IMR-90 (cell line): ENCODE results near the gene RNF166. TPM values are rescaled to one million over a fixed set of nuclear protein-coding genes. Genes with fewer than 3 reads are reported as not detected.

Experiments used
- ATAC-seq: fragments of 200-7000 bp; cut with Tn5 transposase; 2 replicates; pipeline ENCODE4 v1.9.1; 2020; ENCODE audit warnings: low read depth, mild to moderate bottlenecking, moderate library complexity
- BruUV-seq: library from RNA; stranded (reverse); fragments of 400-500 nt; replicated peaks from 2 replicates; lab custom pipeline; 2021; lab: Mats Ljungman, UMichigan
- CTCF ChIA-PET: fragments of 300-600 bp; formaldehyde crosslinking; extraction: SDS; loops from one replicate; lab custom pipeline; 2021; ENCODE audit warnings: antibody characterized with exemption; lab: Yijun Ruan, JAX
- POLR2A ChIA-PET: fragments of 300-600 bp; sonication (Branson Sonifier 250); formaldehyde crosslinking; loops from one replicate; lab custom pipeline; 2022; ENCODE audit warnings: antibody characterized with exemption; ENCODE audit not compliant: unreplicated experiment; lab: Charles Lee
- DNase-seq: peaks from one replicate; pipeline ENCODE4 v3.0.0; 2013
- H2AFZ ChIP-seq: replicated peaks from 2 replicates; pipeline ENCODE3; 2013; ENCODE audit warnings: low read length, mild to moderate bottlenecking; ENCODE audit not compliant: poor library complexity
- H2AK5ac ChIP-seq: 2 replicates; pipeline ENCODE4 v1.6.1; 2013; ENCODE audit warnings: low read depth, low read length, inconsistent platforms
- H2AK9ac ChIP-seq: replicated peaks from 2 replicates; pipeline ENCODE3; 2013; ENCODE audit warnings: mild to moderate bottlenecking, low read depth, low read length, moderate library complexity; ENCODE audit not compliant: poor library complexity
- H2BK120ac ChIP-seq: 2 replicates; pipeline ENCODE4 v1.6.1; 2013; ENCODE audit warnings: low read depth, low read length, inconsistent platforms
- H2BK15ac ChIP-seq: 3 replicates; pipeline ENCODE4 v1.6.1; 2013; ENCODE audit warnings: low read depth, low read length, inconsistent platforms
- H2BK20ac ChIP-seq: 2 replicates; pipeline ENCODE4 v1.6.1; 2013; ENCODE audit warnings: low read depth, mild to moderate bottlenecking, inconsistent platforms, low read length, moderate library complexity
- H2BK5ac ChIP-seq: 2 replicates; pipeline ENCODE4 v1.6.1; 2013; ENCODE audit warnings: mild to moderate bottlenecking, low read depth, low read length, inconsistent platforms; ENCODE audit not compliant: poor library complexity, severe bottlenecking
- H3K14ac ChIP-seq: replicated peaks from 2 replicates; pipeline ENCODE4 v1.6.1; 2013; ENCODE audit warnings: low read depth, low read length, inconsistent platforms
- H3K18ac ChIP-seq: 2 replicates; pipeline ENCODE4 v1.6.1; 2013; ENCODE audit warnings: low read depth, low read length, control low read depth
- H3K23ac ChIP-seq: 2 replicates; pipeline ENCODE4 v1.6.1; 2013; ENCODE audit warnings: low read depth, low read length, inconsistent platforms
- H3K27ac ChIP-seq: 2 replicates; pipeline ENCODE4 v1.5.1; 2013; ENCODE audit warnings: mild to moderate bottlenecking, control low read depth, low read length; ENCODE audit not compliant: insufficient read depth
- H3K27me3 ChIP-seq: 2 replicates; pipeline ENCODE4 v1.6.1; 2013; ENCODE audit warnings: low read length; ENCODE audit not compliant: control insufficient read depth, insufficient read depth
- H3K36me3 ChIP-seq: 2 replicates; pipeline ENCODE4 v1.6.1; 2013; ENCODE audit warnings: low read length, mixed read lengths; ENCODE audit not compliant: control insufficient read depth, insufficient read depth
- H3K4ac ChIP-seq: 2 replicates; pipeline ENCODE4 v1.6.1; 2013; ENCODE audit warnings: low read depth, low read length, inconsistent platforms
- H3K4me1 ChIP-seq: 2 replicates; pipeline ENCODE4 v1.6.1; 2013; ENCODE audit warnings: low read length, mixed read lengths; ENCODE audit not compliant: control insufficient read depth, insufficient read depth
- H3K4me2 ChIP-seq: 2 replicates; pipeline ENCODE4 v1.6.1; 2013; ENCODE audit warnings: low read depth, mild to moderate bottlenecking, control low read depth, low read length, moderate library complexity
- H3K4me3 ChIP-seq: 2 replicates; pipeline ENCODE4 v1.5.1; 2013; ENCODE audit warnings: low read depth, mild to moderate bottlenecking, control low read depth, low read length, moderate library complexity; ENCODE audit not compliant: insufficient read depth
- H3K56ac ChIP-seq: 2 replicates; pipeline ENCODE4 v1.6.1; 2013; ENCODE audit warnings: low read length, inconsistent platforms; ENCODE audit not compliant: insufficient read depth; ENCODE audit errors: extremely low read depth
- H3K79me1 ChIP-seq, 2 experiments: 2 replicates each; pipeline ENCODE4 v1.6.1; 2013; ENCODE audit warnings: low read length in 2 of 2, inconsistent platforms in 1 of 2, low read depth in 1 of 2
- H3K9ac ChIP-seq: 2 replicates; pipeline ENCODE4 v1.6.1; 2013; ENCODE audit warnings: low read depth, low read length, control low read depth
- H3K9me1 ChIP-seq: 2 replicates; pipeline ENCODE4 v1.6.1; 2013; ENCODE audit warnings: low read length, inconsistent platforms; ENCODE audit not compliant: insufficient read depth
- H3K9me3 ChIP-seq: 2 replicates; pipeline ENCODE4 v1.6.1; 2013; ENCODE audit warnings: low read length; ENCODE audit not compliant: control insufficient read depth, insufficient read depth
- H4K20me1 ChIP-seq: 2 replicates; pipeline ENCODE4 v1.6.1; 2013; ENCODE audit warnings: low read length, inconsistent platforms; ENCODE audit not compliant: insufficient read depth
- H4K5ac ChIP-seq: 2 replicates; pipeline ENCODE4 v1.6.1; 2013; ENCODE audit warnings: mild to moderate bottlenecking, low read depth, low read length, control low read depth
- H4K8ac ChIP-seq, 2 experiments: 2 replicates each; pipeline ENCODE4 v1.6.1; 2013; ENCODE audit warnings: low read depth in 2 of 2, low read length in 2 of 2, control low read depth in 1 of 2, inconsistent platforms in 1 of 2
- H4K91ac ChIP-seq: 2 replicates; pipeline ENCODE4 v1.6.1; 2013; ENCODE audit warnings: low read depth, low read length, inconsistent platforms; ENCODE audit not compliant: insufficient read depth
- BHLHE40 ChIP-seq: fragments of 150-350 bp; IDR thresholded peaks from 2 replicates; pipeline ENCODE4 v1.6.1; 2016; ENCODE audit warnings: mild to moderate bottlenecking, low read depth, low read length
- ELK1 ChIP-seq: fragments of 150-350 bp; IDR thresholded peaks from 2 replicates; pipeline ENCODE4 v1.6.1; 2016; ENCODE audit warnings: low read depth, mild to moderate bottlenecking, low read length, moderate library complexity, borderline replicate concordance
- MAFK ChIP-seq: IDR thresholded peaks from 2 replicates; pipeline ENCODE4 v1.6.1; 2012; ENCODE audit warnings: low read depth, low read length, improper control_type of control experiment
- WGBS, 2 experiments: methylation state at CpG; one replicate each; pipeline versions ENCODE4 v1.1.5 to v1.1.7; 2013; ENCODE audit warnings: missing lambda C conversion rate in 2 of 2; ENCODE audit not compliant: insufficient read length in 1 of 2; ENCODE audit errors: extremely low coverage in 2 of 2; 5-methylcytosine and 5-hydroxymethylcytosine counted together
- dilution Hi-C: fragments of 300-500 bp; cut with HindIII; formaldehyde crosslinking; loops from one replicate; pipeline ENCODE4 v1.14.3; 2018; ENCODE audit warnings: low sequenced_read_pairs; ENCODE audit not compliant: unreplicated experiment
- in situ Hi-C: fragments of 300-500 bp; cut with MboI; formaldehyde crosslinking; loops from 3 replicates; pipeline ENCODE4 v1.14.3; 2019; ENCODE audit warnings: low sequenced_read_pairs, inconsistent platforms, mixed read lengths
- intact Hi-C: fragments of 100-400 bp; cut with micrococcal nuclease; formaldehyde crosslinking; loops from 2 replicates; pipeline ENCODE4 v1.10.0; 2022
- polyA plus RNA-seq, 3 experiments: library from polyadenylated mRNA; depleted of rRNA; stranded (reverse); fragments of >200 nt; gene quantifications; 2 replicates each; pipeline ENCODE4 v1.2.3, GENCODE V29; 2012; ENCODE audit warnings: low replicate concordance in 1 of 3
- total RNA-seq: library from RNA; depleted of rRNA; stranded (reverse); fragments of >200 nt; gene quantifications from 2 replicates; pipeline ENCODE4 v1.2.3, GENCODE V29; 2012

Gene RNF166
- total and polyA plus RNA-seq, 2 of the 4 experiments (the other 2 are of a cell fraction) = 8.1 to 17.4 TPM

- Histone ChIP-seq H4K8ac (no peak overlapping the region), H3K4ac (no peak overlapping the region), H3K18ac (no peak overlapping the region), H3K9me3 (no peaks in the 10 kb centered on the region), H2BK15ac (no peak overlapping the region), H2AFZ (peak overlapping the region; percentile 8), H4K5ac (no peak overlapping the region), H3K14ac (no peak overlapping the region), H3K27me3 (no peaks in the 10 kb centered on the region), H2BK5ac (no peak overlapping the region), H4K20me1 (peaks cover 11% of the 10 kb centered on the region), H3K27ac (no peak overlapping the region), H3K79me1 (peaks cover 2 to 21% of the 10 kb centered on the region in 2 experiments; a peak in 3 of 4 replicates), H3K56ac (no peak overlapping the region), H3K23ac (no peak overlapping the region), H3K9ac (no peak overlapping the region), H2AK9ac (no peak overlapping the region), H3K9me1 (no peaks in the 10 kb centered on the region), H3K4me1 (no peaks in the 10 kb centered on the region), H2AK5ac (no peak overlapping the region), H2BK20ac (no peak overlapping the region), H3K4me2 (no peak overlapping the region), H3K4me3 (no peak overlapping the region), H4K91ac (no peak overlapping the region), H3K36me3 (peaks cover 96% of the 10 kb centered on the region), H2BK120ac (no peak overlapping the region)
- no peak for DNase-seq
- no TSS peak for BruUV-seq
- intact Hi-C loops = no loop called here
- POLR2A ChIA-PET = no interaction called here
- CTCF ChIA-PET = interaction anchor here (0.7 kb wide), 1 partner anchor 15 kb away, joined by 3 read pairs; no protein-coding TSS in a partner anchor
- in situ Hi-C loops = no loop called here
- 95% methylated on average over 11 of the region's 39 CpGs; no CpG with 5 or more reads in 1 of the 2 experiments for WGBS, 2 experiments
- no peak for ATAC-seq
- TF ChIP-seq ELK1 (no peak), BHLHE40 (no peak), MAFK (no peak)
- dilution Hi-C loops = no loop called here
These were observed 16.7 kb upstream of the RNF166 start for GRCh38 chr16:88722784-88723506.
